Neural progenitor cell (in vitro differentiated cells): ENCODE measurements around the gene STAT3. TPM values are rescaled to one million over a fixed set of nuclear protein-coding genes. Genes with fewer than 3 reads are reported as not detected.

ENCODE experiments used
- DNase-seq: peaks from one replicate; pipeline ENCODE4 v3.0.0-alpha.2; 2016; ENCODE audit warnings: low spot score
- H2AFZ ChIP-seq: fragments of 200-600 bp; sonication (generic); replicated peaks from 2 replicates; pipeline ENCODE4 v1.6.1; 2016; ENCODE audit warnings: antibody characterized with exemption
- H3F3A ChIP-seq: fragments of 200-600 bp; sonication (generic); 2 replicates; pipeline ENCODE4 v1.6.1; 2016; ENCODE audit warnings: antibody characterized with exemption, low read depth
- H3K27ac ChIP-seq: fragments of 200-600 bp; sonication (generic); 2 replicates; pipeline ENCODE4 v1.5.1; 2016; ENCODE audit warnings: mild to moderate bottlenecking
- H3K27me3 ChIP-seq: fragments of 200-600 bp; sonication (generic); 2 replicates; pipeline ENCODE4 v1.6.1; 2016; ENCODE audit warnings: mild to moderate bottlenecking, moderate library complexity
- H3K36me3 ChIP-seq: fragments of 200-600 bp; sonication (generic); 2 replicates; pipeline ENCODE4 v1.5.1; 2016
- H3K4me1 ChIP-seq: fragments of 200-600 bp; sonication (generic); 2 replicates; pipeline ENCODE4 v1.6.1; 2016; ENCODE audit warnings: mixed run types
- H3K4me2 ChIP-seq: fragments of 200-600 bp; sonication (generic); 2 replicates; pipeline ENCODE4 v1.6.1; 2016
- H3K4me3 ChIP-seq: fragments of 200-600 bp; sonication (generic); 2 replicates; pipeline ENCODE4 v1.5.1; 2016
- H3K79me2 ChIP-seq: fragments of 200-600 bp; sonication (generic); 2 replicates; pipeline ENCODE4 v1.6.1; 2016; ENCODE audit warnings: low read depth
- H3K9ac ChIP-seq: fragments of 200-600 bp; sonication (generic); 2 replicates; pipeline ENCODE4 v1.6.1; 2016
- H3K9me3 ChIP-seq: fragments of 200-600 bp; sonication (generic); 2 replicates; pipeline ENCODE4 v1.5.1; 2016; ENCODE audit warnings: low read depth
- H4K20me1 ChIP-seq: fragments of 200-600 bp; sonication (generic); 2 replicates; pipeline ENCODE4 v1.6.1; 2016; ENCODE audit warnings: low read depth
- H3K27ac Mint-ChIP-seq: 3 replicates; pipeline ENCODE4 v1.8.0; 2021; ENCODE audit warnings: mixed read lengths
- H3K27me3 Mint-ChIP-seq: 2 replicates; pipeline ENCODE4 v1.8.0; 2022; ENCODE audit warnings: low read depth, mild to moderate bottlenecking, inconsistent platforms, moderate library complexity, mixed read lengths; ENCODE audit not compliant: insufficient read depth
- H3K36me3 Mint-ChIP-seq: 3 replicates; pipeline ENCODE4 v1.8.0; 2021; ENCODE audit warnings: mixed read lengths
- H3K4me1 Mint-ChIP-seq: 3 replicates; pipeline ENCODE4 v1.8.0; 2021; ENCODE audit warnings: mixed read lengths
- H3K4me3 Mint-ChIP-seq: 3 replicates; pipeline ENCODE4 v1.8.0; 2021; ENCODE audit warnings: mild to moderate bottlenecking, moderate library complexity, mixed read lengths
- H3K9me3 Mint-ChIP-seq: 3 replicates; pipeline ENCODE4 v1.8.0; 2020; ENCODE audit warnings: mixed read lengths
- CTCF ChIP-seq: fragments of 200-600 bp; sonication (generic); IDR thresholded peaks from 2 replicates; pipeline ENCODE4 v1.5.1; 2017; ENCODE audit warnings: antibody characterized with exemption, mild to moderate bottlenecking
- EZH2 ChIP-seq: fragments of 200-600 bp; sonication (generic); IDR thresholded peaks from 2 replicates; pipeline ENCODE4 v1.6.1; 2017; ENCODE audit warnings: antibody characterized with exemption, mild to moderate bottlenecking, moderate library complexity
- EZH2phosphoT487 ChIP-seq: fragments of 200-600 bp; sonication (generic); IDR thresholded peaks from 2 replicates; pipeline ENCODE4 v1.6.1; 2017; ENCODE audit warnings: antibody characterized with exemption
- total RNA-seq: library from RNA; depleted of rRNA; stranded (reverse); fragments of >200 nt; gene quantifications from 2 replicates; pipeline ENCODE4 v1.2.3, GENCODE V29; 2015; ENCODE audit warnings: low replicate concordance

The STAT3 gene
- total RNA-seq, 1 donor from 2014 or later, result 54.9 TPM

- Histone ChIP-seq H3K9ac (no peak overlapping the region), H3K27ac (peak overlapping the region; percentile 81), H3K27me3 (no peaks in the 10 kb centered on the region), H2AFZ (no peak overlapping the region), H3K36me3 (no peaks in the 10 kb centered on the region), H4K20me1 (peaks cover 12% of the 10 kb centered on the region), H3K4me2 (peak overlapping the region; percentile 49), H3K4me3 (no peak overlapping the region), H3F3A (peaks cover 23% of the 10 kb centered on the region), H3K79me2 (peaks cover 96% of the 10 kb centered on the region), H3K4me1 (peaks cover 14% of the 10 kb centered on the region), H3K9me3 (no peaks in the 10 kb centered on the region)
- H3K4me3 Mint-ChIP-seq, result no peak overlapping the region
- H3K27ac Mint-ChIP-seq, result peak overlapping the region; percentile 67
- TF ChIP-seq EZH2 (no peak), EZH2phosphoT487 (no peak), CTCF (no peak)
- peaks cover 19% of the 10 kb centered on the region for H3K4me1 Mint-ChIP-seq
- no peaks in the 10 kb centered on the region for H3K9me3 Mint-ChIP-seq
- no peak for DNase-seq
- no peaks in the 10 kb centered on the region for H3K27me3 Mint-ChIP-seq
- H3K36me3 Mint-ChIP-seq, result peaks cover 4% of the 10 kb centered on the region
Measured at GRCh38 chr17:42378959-42379594, 9.2 kb downstream of the STAT3 start.

- Histone ChIP-seq H3K4me3 (no peak overlapping the region), H3K79me2 (peaks cover 96% of the 10 kb centered on the region), H3K4me1 (peaks cover 14% of the 10 kb centered on the region), H3K36me3 (no peaks in the 10 kb centered on the region), H3K27me3 (no peaks in the 10 kb centered on the region), H4K20me1 (peaks cover 12% of the 10 kb centered on the region), H2AFZ (no peak overlapping the region), H3K9ac (no peak overlapping the region), H3F3A (peaks cover 23% of the 10 kb centered on the region), H3K27ac (peak overlapping the region; percentile 81), H3K9me3 (no peaks in the 10 kb centered on the region), H3K4me2 (peak overlapping the region; percentile 49)
- Mint-ChIP-seq H3K9me3 (no peaks in the 10 kb centered on the region), H3K27ac (no peak overlapping the region), H3K4me3 (no peak overlapping the region), H3K4me1 (peaks cover 19% of the 10 kb centered on the region), H3K36me3 (peaks cover 4% of the 10 kb centered on the region), H3K27me3 (no peaks in the 10 kb centered on the region)
- no peak for TF ChIP-seq CTCF
- TF ChIP-seq EZH2, result no peak
- TF ChIP-seq EZH2phosphoT487, result no peak
- no peak for DNase-seq
Measured at GRCh38 chr17:42378359-42378958, 9.8 kb downstream of the STAT3 start.

DNA sequence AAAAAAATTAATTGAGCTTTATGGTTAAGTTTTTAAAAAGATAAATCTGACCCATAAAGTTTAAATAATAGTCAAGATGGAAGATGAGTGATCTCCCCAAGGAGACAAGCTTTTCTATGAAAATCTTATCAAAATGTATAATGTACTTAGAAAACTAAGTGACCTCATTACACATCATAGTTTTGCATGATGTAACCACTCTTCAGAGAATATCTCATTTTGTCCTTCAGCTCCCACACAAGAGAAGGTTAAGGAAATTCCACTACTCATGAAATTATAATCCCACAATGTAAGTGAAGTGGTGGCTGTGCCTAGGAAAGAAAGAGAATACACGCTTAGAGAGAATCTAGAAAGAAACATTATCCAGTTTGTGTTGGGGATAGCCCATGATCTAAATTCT lies 14.3 kb downstream of the STAT3 start:
- no peak overlapping the region for H3K4me3 ChIP-seq
- TF ChIP-seq EZH2phosphoT487 (no peak), CTCF (no peak), EZH2 (no peak)
- H3K79me2 ChIP-seq, result peaks cover 91% of the 10 kb centered on the region
- no peaks in the 10 kb centered on the region for H3K36me3 ChIP-seq
- H3K9ac ChIP-seq, result no peak overlapping the region
- no peak overlapping the region for H3K27ac Mint-ChIP-seq
- no peaks in the 10 kb centered on the region for H3F3A ChIP-seq
- H3K9me3 ChIP-seq, result peaks cover 5% of the 10 kb centered on the region
- no peaks in the 10 kb centered on the region for H3K27me3 ChIP-seq
- H3K4me3 Mint-ChIP-seq, result no peak overlapping the region
- peaks cover 4% of the 10 kb centered on the region for H3K9me3 Mint-ChIP-seq
- DNase-seq, result no peak
- H3K27ac ChIP-seq, result no peak overlapping the region
- H3K4me1 ChIP-seq, result peaks cover 2% of the 10 kb centered on the region
- H3K27me3 Mint-ChIP-seq, result no peaks in the 10 kb centered on the region
- H3K36me3 Mint-ChIP-seq, result peaks cover 9% of the 10 kb centered on the region
- peaks cover 5% of the 10 kb centered on the region for H3K4me1 Mint-ChIP-seq
- peaks cover 3% of the 10 kb centered on the region for H4K20me1 ChIP-seq
- H3K4me2 ChIP-seq, result no peak overlapping the region
- H2AFZ ChIP-seq, result no peak overlapping the region
